ENCODE data around the gene DPP6. TPM values are rescaled to one million over a fixed set of nuclear protein-coding genes. Genes with fewer than 3 reads are reported as not detected.
A peak's percentile ranks its signal among the peaks of the same experiment; 100 is the strongest.

The DPP6 gene
- total RNA-seq, 1 experiment from 2014 or later: not detected

GRCh38 chr7:154827007-154827406 lies 774.8 kb downstream of the DPP6 start:
- H3K9me3 ChIP-seq (ENCODE audit: low read depth, low read length, poor library complexity, severe bottlenecking): no peaks in the 10 kb centered on the region
- ChIA-PET POLR2A (ENCODE audit: low non-redundant PET) (no interaction called here), CTCF (no interaction called here)
- no peak overlapping the region for H3K27ac ChIP-seq (ENCODE audit: low read depth, low read length, poor library complexity, severe bottlenecking)
- no peaks in the 10 kb centered on the region for H3K4me1 ChIP-seq (ENCODE audit: insufficient read depth, low read length, poor library complexity, severe bottlenecking)
- BruUV-seq (replicated peaks): no TSS peak
- no peak overlapping the region for H3K4me3 ChIP-seq (ENCODE audit: low read depth, low read length, poor library complexity, severe bottlenecking)
- H3K27me3 ChIP-seq (replicated peaks; ENCODE audit: insufficient read depth, low read depth, low read length, poor library complexity): peaks cover 89% of the 10 kb centered on the region
- no peak for DNase-seq (ENCODE audit: low spot score)
- intact Hi-C loops (cut with micrococcal nuclease; ENCODE audit: unreplicated experiment): no loop called here
- no peaks in the 10 kb centered on the region for H3K36me3 ChIP-seq (ENCODE audit: insufficient read depth, low read length, poor library complexity, severe bottlenecking)
- TF ChIP-seq, protein P1, sequence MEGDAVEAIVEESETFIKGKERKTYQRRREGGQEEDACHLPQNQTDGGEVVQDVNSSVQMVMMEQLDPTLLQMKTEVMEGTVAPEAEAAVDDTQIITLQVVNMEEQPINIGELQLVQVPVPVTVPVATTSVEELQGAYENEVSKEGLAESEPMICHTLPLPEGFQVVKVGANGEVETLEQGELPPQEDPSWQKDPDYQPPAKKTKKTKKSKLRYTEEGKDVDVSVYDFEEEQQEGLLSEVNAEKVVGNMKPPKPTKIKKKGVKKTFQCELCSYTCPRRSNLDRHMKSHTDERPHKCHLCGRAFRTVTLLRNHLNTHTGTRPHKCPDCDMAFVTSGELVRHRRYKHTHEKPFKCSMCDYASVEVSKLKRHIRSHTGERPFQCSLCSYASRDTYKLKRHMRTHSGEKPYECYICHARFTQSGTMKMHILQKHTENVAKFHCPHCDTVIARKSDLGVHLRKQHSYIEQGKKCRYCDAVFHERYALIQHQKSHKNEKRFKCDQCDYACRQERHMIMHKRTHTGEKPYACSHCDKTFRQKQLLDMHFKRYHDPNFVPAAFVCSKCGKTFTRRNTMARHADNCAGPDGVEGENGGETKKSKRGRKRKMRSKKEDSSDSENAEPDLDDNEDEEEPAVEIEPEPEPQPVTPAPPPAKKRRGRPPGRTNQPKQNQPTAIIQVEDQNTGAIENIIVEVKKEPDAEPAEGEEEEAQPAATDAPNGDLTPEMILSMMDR (conservative IDR thresholded peaks at IDR 0.05; ENCODE audit: low read depth, low read length): no peak
- no peak for TF ChIP-seq EZH2 (IDR thresholded peaks at IDR 0.05; ENCODE audit: borderline replicate concordance, low read depth, low read length, poor library complexity, severe bottlenecking)

GRCh38 chr7:154832557-154833138 lies 780.5 kb downstream of the DPP6 start:
- TF ChIP-seq EZH2 (IDR thresholded peaks at IDR 0.05; ENCODE audit: borderline replicate concordance, low read depth, low read length, poor library complexity, severe bottlenecking): no peak
- TF ChIP-seq, protein P1 (conservative IDR thresholded peaks at IDR 0.05; ENCODE audit: low read depth, low read length): peak; percentile 47; the same call in 1 of the 2 replicates
- DNase-seq (ENCODE audit: low spot score): peak; percentile 50
- Histone ChIP-seq H3K27me3 (replicated peaks; ENCODE audit: insufficient read depth, low read depth, low read length, poor library complexity) (peaks cover 84% of the 10 kb centered on the region), H3K27ac (ENCODE audit: low read depth, low read length, poor library complexity, severe bottlenecking) (no peak overlapping the region), H3K9me3 (ENCODE audit: low read depth, low read length, poor library complexity, severe bottlenecking) (no peaks in the 10 kb centered on the region), H3K4me1 (ENCODE audit: insufficient read depth, low read length, poor library complexity, severe bottlenecking) (peaks cover 3% of the 10 kb centered on the region), H3K36me3 (ENCODE audit: insufficient read depth, low read length, poor library complexity, severe bottlenecking) (no peaks in the 10 kb centered on the region), H3K4me3 (ENCODE audit: low read depth, low read length, poor library complexity, severe bottlenecking) (no peak overlapping the region)
- no TSS peak for BruUV-seq (replicated peaks)
- ChIA-PET CTCF (no interaction called here), POLR2A (ENCODE audit: low non-redundant PET) (no interaction called here)
- intact Hi-C loops (cut with micrococcal nuclease; ENCODE audit: unreplicated experiment): no loop called here

- TF ChIP-seq, protein P1 (conservative IDR thresholded peaks at IDR 0.05; ENCODE audit: low read depth, low read length): no peak
- TF ChIP-seq EZH2 (IDR thresholded peaks at IDR 0.05; ENCODE audit: borderline replicate concordance, low read depth, low read length, poor library complexity, severe bottlenecking): no peak
- ChIA-PET CTCF (no interaction called here), POLR2A (ENCODE audit: low non-redundant PET) (no interaction called here)
- Histone ChIP-seq H3K4me1 (ENCODE audit: insufficient read depth, low read length, poor library complexity, severe bottlenecking) (peaks cover 3% of the 10 kb centered on the region), H3K9me3 (ENCODE audit: low read depth, low read length, poor library complexity, severe bottlenecking) (no peaks in the 10 kb centered on the region), H3K36me3 (ENCODE audit: insufficient read depth, low read length, poor library complexity, severe bottlenecking) (no peaks in the 10 kb centered on the region), H3K27ac (ENCODE audit: low read depth, low read length, poor library complexity, severe bottlenecking) (no peak overlapping the region), H3K27me3 (replicated peaks; ENCODE audit: insufficient read depth, low read depth, low read length, poor library complexity) (peaks cover 83% of the 10 kb centered on the region), H3K4me3 (ENCODE audit: low read depth, low read length, poor library complexity, severe bottlenecking) (no peak overlapping the region)
- BruUV-seq (replicated peaks): no TSS peak
- intact Hi-C loops (cut with micrococcal nuclease; ENCODE audit: unreplicated experiment): no loop called here
- DNase-seq (ENCODE audit: low spot score): no peak
These were observed 783.8 kb downstream of the DPP6 start for GRCh38 chr7:154836021-154836448.

All from A673 (cell line).